GM18909 (cell line): ENCODE data around the gene ZDHHC16.
A peak's percentile ranks its signal among the peaks of the same experiment; 100 is the strongest.

Experiments used
- ATAC-seq: cut with Tn5 transposase; IDR thresholded peaks from one replicate; pipeline ENCODE4 v1.9.1; 2021; ENCODE audit warnings: mild to moderate bottlenecking; ENCODE audit not compliant: unreplicated experiment, poor library complexity

The ZDHHC16 gene

DNA sequence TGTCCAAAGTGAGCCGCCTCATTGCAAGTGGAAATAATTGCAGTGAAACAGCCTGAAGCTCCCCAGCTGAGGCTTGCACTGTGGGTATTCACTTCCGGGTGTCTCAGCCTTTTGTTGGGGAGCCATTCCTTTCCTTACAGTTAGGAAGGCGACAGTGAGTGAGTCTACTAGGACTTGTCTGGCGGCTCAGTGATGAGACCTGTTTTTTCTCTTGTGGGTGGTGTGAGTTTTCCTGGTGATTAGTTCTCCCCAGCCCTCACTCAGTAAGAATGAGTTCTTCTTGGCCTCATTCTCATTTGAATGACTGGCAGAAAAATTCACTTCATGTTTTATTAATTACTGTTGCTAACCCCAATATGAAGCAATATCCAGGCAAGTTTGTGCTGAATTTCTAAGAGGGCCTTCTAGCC lies 17.4 kb upstream of the ZDHHC16 start:
- ATAC-seq = no peak

- no peak for ATAC-seq
These were observed 11.9 kb upstream of the ZDHHC16 start for GRCh38 chr10:97434055-97434454.

DNA sequence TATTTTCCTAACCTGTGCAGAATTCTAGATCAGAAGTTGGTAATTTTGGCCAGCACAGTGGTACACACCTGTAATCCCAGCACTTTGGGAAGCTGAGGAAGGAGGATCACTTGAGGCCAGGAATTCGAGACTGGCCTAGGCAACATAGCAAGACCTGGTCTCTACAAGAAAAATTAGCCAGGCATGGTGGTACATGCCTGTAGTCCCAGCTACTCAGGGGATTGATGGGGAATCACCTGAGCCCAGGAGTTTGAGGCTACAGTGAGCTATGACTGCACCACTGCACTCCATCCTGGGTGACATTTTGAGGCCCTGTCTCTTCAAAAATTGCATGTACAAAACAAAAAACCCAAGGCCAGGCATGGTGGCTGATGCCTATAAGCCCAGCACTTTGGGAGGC lies 11.4 kb upstream of the ZDHHC16 start:
- no peak for ATAC-seq

GRCh38 chr10:97435211-97435610 lies 10.8 kb upstream of the ZDHHC16 start:
- ATAC-seq = no peak

DNA sequence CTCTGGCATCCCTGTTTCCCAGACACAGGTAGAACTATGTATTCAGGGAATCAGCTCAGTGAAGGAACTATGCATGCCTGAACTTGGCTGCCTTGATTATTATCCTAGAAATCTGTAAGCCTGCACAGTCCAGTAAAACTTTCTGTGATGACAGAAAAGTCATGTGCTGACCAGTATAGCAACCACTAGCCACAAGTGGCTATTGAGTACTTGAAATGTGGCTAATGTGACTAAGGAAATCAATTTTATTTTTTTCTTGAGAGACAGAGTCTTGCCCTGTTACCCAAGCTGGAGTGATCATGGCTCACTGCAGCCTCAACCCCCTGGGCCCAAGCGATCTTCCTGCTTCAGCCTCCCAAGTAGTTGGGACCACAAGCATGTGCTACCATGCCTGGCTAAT lies 3.7 kb upstream of the ZDHHC16 start:
- ATAC-seq = no peak

- ATAC-seq = no peak
These were observed 1.8 kb upstream of the ZDHHC16 start for GRCh38 chr10:97444212-97444611.

GRCh38 chr10:97445357-97445721 lies 636 bp upstream of the ZDHHC16 start:
- ATAC-seq = peak; percentile 4

- no peak for ATAC-seq
These were observed 4.9 kb downstream of the ZDHHC16 start for GRCh38 chr10:97450828-97451227.

DNA sequence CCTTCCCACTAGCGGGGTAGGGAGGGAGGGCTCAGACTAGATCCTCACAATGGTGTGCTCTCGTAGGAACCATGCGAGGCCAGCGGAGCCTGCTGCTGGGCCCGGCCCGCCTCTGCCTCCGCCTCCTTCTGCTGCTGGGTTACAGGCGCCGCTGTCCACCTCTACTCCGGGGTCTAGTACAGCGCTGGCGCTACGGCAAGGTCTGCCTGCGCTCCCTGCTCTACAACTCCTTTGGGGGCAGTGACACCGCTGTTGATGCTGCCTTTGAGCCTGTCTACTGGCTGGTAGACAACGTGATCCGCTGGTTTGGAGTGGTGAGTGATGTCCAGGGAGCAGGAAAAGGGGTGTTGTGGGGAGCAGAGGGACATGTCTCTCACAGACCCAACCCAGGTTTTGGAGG lies 5.6 kb downstream of the ZDHHC16 start:
- ATAC-seq = no peak

- no peak for ATAC-seq
These were observed 6.4 kb downstream of the ZDHHC16 start for GRCh38 chr10:97452352-97452751.

- no peak for ATAC-seq
These were observed 8.5 kb downstream of the ZDHHC16 start for GRCh38 chr10:97454330-97455036.

DNA sequence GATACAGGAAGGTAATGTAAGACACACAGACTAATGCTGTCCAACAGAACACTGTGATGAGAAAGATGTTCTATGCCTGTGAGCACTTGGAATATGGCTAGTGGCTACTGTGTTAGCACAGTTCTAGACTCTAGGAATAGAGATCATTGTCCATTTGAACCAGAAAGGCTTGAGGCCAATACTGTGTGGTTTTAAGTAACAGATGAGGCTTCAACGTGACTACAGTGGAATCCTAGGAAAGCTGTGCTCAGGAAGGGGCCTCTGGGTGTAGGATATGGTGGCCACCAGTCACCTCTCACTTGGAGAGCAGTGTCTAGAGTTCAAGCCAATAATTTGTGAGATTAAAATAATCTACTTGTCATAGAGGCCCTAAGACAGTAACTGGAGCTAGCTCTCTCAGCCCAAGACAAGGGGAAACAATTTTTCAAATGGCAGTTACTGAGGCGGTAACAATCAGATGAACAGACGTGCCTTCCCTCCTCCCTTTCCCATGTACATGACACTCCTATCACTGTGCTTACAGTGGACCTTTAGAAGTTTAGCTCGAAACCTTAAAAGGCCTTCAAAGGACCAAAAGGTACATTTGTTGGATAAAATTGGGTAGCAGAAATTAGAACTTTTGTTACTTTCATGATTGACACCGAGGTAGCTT lies 10.2 kb downstream of the ZDHHC16 start:
- ATAC-seq = no peak

GRCh38 chr10:97456686-97457065 lies 10.7 kb downstream of the ZDHHC16 start:
- ATAC-seq = no peak

DNA sequence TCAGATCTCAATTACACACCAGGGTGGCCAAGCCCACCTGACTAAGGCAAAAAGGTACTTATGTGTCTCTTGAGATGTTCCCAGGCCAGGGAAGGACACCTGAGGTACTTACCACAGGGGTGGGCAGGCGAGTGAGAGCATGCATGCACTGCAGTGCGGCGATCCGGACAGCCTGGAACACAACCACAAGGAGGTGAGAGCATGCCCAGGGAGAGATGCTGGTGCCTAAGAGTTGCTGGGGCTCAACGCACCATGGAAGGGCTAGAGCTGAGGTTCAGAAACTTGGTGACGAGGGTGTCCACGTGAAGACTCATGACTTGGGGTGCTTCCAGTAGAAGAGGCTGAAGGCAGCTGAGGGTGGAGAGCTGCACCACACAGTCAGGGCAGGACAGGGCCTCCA lies 13.1 kb downstream of the ZDHHC16 start:
- ATAC-seq = no peak

GRCh38 chr10:97459933-97460332 lies 14.0 kb downstream of the ZDHHC16 start:
- ATAC-seq = no peak

GRCh38 chr10:97462309-97462708 lies 16.3 kb downstream of the ZDHHC16 start:
- no peak for ATAC-seq

DNA sequence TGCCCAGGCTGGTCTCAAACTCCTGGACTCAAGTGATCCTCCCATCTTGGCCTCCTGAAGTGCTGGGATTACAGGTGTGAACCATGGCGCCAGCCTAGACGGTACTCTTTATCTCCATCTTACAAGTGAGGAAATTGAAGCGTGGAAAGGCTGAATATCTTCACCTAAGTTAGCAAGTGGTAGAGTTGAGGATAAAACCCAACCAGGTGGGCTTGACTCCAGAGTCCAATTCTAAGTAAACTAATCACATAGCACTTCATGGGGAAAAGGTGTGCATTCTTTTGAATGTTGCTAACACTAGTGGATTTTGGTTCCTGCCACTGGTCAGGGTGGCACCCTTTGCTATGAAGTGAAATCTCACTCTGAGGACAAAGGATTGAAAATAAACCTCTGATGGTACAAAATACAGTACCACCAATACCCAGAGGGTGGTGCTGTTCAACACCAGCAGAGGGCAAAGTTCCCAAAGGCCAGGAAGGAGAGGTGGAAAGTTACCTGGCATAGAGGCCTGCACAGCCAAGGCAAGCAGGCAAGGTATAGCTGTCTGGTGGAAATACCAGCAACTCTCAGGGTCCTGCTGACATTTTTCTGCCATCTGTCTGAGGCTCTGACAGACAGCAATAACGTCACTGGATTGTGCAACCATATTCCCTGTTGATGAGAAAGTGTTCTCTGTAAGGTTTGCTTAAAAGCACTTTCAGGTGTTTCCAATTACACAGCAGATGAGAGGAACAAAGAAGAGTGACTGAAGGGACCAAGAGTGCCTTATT lies 17.6 kb downstream of the ZDHHC16 start:
- no peak for ATAC-seq

GRCh38 chr10:97464226-97464625 lies 18.3 kb downstream of the ZDHHC16 start:
- ATAC-seq = no peak

- no peak for ATAC-seq
These were observed 20.0 kb downstream of the ZDHHC16 start for GRCh38 chr10:97465982-97466381.

DNA sequence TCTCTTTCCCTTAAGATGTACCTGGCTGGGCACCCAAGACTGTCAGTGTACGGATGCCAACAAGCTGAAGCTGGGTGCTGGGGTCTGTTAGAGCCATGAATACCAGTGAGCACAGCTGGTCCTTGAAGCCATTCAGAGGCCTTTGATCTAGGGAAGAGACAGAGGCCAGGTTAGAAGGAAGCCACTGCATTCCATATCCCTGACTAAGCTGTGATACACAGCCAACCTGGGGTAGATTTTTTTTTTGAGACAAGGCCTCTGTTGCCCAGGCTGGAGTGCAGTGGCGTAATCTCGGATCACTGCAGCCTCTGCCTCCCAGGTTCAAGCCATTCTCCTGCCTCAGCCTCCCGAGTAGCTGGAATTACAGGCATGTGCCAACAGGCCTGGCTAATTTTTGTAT lies 20.8 kb downstream of the ZDHHC16 start:
- no peak for ATAC-seq

GRCh38 chr10:97468162-97468561 lies 22.2 kb downstream of the ZDHHC16 start:
- no peak for ATAC-seq
